Bone marrow (tissue), 2 donors: ENCODE results near the gene CYP11A1.

Experiments
- DNase-seq, 2 donors: peaks; one replicate each; lab custom pipeline; 2025; lab: John Stamatoyannopoulos, UW

Gene CYP11A1

DNA sequence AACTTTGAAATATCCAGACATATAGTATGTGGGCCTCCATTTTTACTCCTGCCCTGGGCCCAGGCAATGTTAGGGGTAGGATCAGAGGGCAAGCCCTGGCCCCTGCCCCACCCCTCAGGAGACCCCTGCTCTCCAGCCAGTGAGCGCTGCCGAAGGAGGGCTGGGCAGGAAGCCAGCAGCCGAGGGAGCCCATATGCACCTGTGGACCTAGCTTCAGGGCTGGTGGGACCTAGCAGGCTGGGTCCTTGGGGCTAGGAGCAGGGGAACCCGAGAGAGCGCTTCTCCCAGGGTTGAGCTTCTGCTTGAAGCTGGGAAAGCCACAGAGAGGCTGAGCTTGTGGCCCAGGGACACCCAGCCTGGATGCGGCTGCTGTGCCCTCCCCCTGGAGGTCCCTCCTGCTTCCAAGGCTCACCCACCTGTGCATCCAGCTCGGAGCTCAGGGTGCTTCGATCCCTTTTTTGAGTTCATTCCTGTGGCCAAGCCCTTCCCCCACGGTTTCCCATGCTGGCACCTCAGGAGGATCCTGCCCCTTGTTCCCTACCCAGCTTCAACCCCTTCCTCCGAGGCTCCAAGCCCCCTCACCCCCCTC lies 21.0 kb upstream of the CYP11A1 start:
- DNase-seq, result no peak

DNA sequence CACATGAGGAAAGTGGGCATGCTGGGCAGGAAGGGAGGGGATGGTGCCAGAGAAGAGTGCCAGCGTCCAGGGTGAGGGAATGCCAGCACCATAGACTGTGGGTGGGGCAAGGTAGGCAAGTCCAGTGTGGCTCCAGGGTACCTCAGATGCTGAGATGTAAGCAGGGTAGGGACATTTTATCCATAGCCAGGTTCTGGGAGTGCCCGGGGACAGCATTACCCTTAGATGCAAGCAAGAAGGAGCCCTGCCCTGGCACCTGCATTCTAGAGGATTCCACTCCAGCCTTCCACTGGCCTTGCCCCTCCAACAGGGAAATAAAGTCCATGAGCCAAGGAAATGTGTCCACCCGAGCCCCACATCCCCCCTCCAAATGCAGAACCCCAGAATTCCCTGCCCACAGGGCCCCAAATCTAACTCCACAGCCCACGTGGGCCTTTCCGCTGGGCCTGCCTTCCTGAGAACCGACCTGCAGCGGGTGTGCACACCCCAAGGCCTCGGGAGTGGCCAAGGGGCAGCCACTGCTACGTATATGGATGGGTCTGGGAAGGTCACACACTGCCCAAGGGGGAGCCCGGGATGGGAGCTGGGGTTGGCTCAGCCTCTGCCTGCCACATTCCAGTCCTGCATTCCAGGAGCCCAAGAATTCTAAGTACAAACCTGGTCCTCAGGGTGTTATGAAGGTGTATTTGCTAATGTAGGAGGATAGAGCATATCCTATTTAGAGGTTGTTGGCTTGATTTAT lies 20.3 kb upstream of the CYP11A1 start:
- DNase-seq, result no peak

DNA sequence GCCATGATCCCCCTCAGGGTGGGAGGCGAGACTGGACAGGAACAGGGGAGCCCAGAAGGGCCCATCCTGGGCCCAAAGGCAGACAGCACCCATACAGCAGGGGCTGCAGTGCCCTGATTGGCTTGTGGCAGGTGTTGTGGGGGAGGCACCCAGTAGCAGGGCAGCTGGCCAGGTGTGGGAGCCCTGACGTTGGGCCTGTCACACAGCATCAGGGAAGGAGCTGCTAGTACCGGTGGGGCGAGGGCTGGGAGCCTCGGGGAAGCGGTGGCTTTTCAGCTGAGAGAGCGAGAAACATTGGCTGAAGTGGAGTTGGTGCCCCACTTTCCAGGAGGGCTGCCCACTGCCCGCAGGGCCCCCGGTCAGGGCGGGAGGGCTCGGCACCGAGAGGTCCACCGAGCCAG lies 19.7 kb upstream of the CYP11A1 start:
- DNase-seq, result no peak

DNA sequence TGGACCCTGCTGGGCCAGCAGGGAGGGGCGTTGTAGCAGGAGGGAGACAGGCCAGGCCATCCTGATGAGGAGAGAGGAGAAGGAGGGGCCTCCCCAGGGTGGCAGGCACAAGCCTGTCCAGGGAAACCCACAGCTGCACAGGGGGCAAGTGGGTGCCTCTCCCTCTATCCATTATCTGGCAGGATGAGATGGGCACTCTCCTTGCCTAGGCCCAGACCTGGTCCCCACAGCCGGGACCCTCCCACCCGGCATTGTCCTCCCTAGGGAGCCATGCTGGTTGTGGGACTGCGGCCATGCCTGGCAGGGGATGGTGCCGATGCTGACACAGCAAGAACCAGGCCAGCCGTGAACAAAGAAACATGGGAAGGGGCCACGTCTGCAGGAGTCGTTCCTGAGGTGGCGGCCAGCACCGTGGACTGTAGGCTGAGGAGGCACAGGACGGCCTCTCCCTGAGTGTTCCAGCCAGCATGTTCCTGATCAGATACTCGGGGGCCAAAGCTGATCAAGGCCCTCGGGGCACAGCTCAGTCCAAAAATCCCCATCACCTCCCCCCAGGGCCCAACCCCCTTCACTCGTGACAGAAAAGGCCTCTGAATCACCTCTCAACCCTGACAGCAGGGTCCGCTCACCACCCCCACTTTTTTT lies 19.2 kb upstream of the CYP11A1 start:
- DNase-seq, result no peak

DNA sequence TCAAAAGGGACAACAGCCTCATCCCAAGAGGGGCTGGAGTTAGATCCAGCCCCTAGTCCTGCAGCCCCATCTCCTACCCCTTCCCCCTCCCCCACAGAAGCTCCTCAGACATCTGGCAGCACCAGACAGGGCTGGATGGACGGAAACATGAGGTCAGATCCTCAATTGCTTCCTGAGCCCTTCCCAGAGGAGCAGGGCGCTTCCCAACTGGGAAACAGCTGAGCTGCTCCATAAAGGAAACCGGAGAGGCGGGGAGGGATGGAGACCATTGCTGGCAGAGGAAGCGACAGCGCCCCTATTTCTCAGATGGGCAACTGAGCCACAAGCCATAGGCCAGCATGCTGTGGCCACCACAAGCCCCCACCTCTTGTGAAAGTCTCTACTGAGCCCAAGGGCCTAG lies 18.3 kb upstream of the CYP11A1 start:
- no peak for DNase-seq

DNA sequence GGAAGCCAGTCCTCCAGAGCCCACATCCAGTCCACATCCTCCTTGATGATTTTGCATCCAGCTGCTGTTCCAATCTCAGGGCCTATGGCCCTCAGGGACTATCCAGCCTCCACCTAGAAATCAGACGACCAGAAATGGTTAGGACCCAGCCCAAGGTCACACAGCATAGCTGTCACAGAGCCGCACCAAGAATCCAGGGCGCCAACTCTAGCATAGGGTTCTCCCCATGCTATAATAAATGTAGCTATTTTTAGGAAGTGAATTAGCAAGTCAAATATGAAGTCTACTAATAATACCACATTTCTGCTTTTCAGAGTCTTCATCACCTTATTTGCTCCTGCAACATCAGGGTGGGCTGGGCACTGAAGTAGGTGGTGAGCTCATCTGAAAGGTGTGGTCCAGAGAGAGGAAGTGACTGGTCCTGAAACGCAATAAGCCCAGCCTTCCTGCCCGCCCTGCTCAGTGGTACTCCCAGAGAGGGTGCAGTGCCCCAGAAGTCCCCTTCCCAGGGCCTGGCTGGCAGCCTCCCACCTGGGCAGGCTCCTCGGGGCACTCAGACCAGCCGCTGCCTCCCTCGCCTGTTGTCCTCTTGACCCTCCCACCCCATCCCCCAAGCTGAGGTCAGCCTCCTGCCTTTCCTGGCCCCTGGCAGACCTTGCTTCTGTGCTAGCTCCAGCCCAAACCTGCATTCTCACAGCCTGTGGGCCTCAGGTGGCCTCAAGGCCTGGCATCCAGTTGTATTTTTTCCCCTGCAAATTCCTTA lies 17.6 kb upstream of the CYP11A1 start:
- DNase-seq, result peak in 1 of 2 donors; percentile 32

DNA sequence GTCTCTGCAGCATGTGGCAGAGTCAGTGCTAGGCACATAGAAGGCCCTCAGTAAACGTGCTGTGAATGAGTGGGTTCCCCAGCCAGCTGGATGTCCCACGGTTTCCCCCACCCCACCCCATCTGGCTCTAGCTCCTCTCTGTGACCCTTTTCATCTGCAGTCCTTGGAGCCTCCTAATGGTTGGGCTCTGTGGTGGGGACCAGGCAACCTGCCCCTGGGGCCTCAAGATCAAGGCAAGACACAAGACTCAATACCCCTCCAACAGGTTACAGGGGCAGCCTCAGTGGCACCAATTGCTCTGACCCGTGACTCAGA lies 17.1 kb upstream of the CYP11A1 start:
- no peak for DNase-seq

DNA sequence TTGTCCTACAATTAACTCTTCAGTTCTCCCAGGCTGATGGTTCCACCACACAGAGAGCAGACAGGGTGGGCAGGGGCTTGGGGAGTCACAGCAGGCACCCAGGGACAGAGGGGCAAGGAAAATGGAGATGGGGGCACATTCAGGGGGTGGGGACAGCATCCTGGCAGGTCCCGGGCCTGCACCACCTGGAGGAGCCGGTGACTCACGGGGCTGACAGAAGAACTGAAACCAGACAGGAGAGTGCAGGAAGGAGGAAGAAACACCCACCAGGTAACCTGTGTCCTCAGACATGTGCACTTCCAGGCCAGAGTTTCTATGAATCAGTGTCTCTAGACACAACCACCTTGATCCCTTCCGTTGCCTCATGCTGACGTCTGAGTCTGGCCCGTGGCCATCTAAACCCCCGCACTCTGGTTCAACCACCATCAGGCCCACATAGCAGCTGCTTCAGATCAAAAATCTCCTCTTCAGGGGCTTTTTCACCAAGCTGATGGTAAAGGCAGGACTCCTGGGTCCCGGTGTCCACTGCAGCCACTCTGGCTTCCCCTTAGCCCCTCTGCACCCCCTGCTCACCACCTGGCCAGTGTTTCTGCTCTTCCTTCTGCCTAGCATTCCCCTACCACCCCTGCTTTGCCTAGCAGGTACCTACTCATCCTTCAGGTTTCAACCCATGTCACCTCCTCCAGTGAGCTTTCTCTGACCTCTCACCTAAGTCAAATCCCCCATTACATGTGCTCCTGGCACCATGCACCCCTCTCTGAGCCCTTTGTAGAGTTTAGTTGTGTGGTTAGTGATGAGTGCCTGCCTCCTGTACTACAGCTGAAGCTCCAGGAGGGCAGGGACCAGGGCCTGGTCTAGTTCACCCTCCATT lies 16.5 kb upstream of the CYP11A1 start:
- no peak for DNase-seq

DNA sequence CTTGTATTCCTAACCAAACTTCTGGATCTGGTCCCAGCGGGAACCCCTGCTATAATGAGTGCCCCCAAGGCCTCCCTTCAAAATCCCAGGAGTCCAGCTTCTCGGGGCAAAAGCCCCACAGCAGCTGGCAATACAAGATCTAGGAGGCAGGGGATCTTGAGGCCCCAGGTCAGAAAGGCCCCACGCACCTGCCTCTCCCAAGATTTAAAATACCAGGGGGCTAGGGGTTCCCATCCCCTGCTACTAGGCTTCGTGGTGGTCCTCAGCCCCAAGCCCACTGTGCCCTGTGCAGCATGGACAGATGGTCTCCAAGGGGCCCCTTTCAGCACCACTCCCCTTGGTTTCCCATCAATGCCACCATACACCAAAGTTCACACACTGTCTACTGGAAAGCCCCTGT lies 15.8 kb upstream of the CYP11A1 start:
- no peak for DNase-seq

DNA sequence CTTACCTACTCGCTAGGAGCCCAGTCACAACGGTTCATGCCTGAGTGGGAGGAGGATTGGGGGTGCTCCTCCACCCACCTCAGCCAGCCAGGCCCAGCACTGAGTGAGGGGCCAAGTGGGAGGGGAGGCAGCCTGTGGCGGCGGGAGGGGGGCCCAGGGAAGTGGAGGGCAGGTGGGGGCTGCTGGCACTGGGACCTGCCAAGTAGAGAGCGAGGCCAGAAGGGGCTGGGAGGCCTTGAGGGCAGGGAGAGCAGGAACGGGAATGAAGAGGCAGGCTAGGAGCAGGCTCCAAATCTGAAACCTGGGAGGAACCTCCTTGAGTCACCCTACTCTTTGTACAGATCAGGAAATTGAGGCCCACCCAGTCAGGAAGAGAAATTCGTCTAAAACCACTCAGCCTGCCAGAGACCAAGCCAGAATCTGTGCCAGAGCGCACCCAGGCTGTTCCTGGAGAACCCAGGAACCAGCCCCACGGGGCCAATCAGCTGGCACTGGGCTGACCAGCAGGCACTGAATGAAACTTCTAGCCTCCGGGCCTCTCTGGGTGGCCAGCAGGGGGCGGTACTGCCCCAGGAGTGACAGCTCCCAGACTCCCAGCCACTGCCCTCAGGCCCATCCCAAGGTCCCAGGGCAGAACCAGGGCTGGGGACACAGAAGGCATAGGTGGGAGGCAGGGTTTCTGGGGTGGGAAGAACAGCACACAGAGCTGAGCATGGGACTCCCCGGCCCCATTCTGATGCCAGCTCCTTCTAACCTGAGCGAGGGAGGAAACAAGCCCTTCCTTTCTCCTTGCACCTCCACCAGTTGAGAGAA lies 14.8 kb upstream of the CYP11A1 start:
- peak; percentile 46 to 59 for DNase-seq

DNA sequence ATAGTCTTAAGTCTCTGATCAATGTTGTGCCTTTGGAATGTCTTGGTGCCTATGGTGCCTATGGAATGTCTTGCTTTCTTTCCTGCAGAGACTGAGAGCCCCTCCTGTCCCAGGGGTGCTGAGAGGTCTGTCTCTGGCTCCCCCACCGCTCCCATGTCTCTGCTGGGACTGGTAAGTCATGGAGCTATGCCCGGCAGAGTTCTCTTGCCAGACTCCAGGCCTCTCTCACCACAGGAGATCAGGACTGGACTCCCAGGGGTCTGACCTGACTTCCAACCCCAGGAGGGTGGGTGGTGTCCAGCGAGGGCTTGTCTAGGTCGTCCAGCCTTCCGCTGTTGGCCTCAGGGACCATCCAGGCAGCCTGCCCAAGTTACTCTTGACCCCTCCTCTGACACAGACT lies 14.0 kb upstream of the CYP11A1 start:
- DNase-seq, result no peak

DNA sequence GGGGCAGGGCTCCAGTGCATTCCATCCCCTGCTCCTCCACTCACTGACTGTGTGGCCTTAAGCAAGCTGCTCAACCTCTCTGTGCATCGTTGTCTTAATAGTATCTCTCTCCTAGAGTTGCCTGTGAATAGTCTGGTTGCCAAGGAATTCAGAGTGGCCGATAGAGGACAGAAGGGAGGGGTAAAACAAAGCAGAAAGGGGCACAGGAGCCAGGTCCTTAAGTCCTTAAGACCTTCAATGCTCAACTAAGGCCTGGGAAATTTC lies 13.7 kb upstream of the CYP11A1 start:
- DNase-seq, result no peak

DNA sequence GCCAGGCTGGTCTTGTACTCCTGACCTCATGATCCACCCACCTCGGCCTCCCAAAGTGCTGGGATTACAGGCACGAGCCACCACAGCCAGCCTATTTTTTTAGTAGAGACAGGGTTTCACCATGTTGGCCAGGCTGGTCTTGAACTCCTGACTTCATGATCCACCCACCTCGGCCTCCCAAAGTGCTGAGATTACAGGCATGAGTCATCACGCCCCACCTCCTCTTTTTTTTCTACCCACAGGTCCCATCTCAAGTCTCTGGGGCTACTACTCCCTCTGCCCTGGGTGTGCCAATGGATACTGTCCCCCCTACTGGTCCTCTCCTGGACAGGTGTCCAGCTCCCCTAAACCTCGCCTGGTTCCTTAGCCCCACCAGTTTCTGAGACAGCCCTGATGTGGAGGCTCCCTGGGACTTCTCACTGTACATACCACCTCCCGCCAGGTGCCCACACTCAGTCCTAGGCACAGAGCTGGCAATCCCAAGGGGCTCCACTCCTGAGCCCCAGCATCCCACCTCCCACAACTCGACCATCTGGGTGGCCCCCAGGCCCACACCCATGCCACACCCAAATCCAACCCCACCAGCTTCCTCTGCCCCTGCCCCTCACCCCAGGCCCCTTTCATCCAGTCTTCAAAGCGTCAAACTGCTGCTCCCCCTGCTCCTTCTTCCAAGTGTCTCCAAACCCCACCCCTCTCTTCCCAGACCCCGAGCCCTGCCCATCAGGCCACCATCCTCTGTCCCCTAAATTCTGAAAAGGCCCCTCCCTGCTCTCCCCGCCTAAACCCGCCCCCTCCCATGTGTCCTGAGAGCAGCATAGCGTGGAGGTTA lies 13.1 kb upstream of the CYP11A1 start:
- DNase-seq, result no peak

DNA sequence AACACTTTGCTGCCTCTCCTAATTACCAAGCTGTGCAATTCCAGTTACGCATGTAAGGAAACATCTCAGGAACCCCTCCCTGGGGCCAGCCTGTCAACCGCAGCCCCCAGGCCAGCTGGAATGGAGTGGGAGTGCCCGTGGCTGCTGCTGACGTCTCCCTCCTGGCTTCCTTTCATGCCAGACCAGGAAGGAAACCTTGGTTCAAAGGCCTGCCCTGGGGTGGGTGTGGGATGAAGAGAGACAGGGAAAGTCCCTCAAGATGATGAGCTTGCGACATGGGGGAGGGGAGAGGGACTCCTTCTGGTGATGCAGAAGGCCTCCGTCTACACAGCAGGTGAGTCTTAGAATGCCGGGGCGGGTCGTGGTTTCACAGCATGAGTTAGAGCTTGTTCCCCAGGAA lies 11.4 kb upstream of the CYP11A1 start:
- DNase-seq, result peak in 1 of 2 donors; percentile 44

DNA sequence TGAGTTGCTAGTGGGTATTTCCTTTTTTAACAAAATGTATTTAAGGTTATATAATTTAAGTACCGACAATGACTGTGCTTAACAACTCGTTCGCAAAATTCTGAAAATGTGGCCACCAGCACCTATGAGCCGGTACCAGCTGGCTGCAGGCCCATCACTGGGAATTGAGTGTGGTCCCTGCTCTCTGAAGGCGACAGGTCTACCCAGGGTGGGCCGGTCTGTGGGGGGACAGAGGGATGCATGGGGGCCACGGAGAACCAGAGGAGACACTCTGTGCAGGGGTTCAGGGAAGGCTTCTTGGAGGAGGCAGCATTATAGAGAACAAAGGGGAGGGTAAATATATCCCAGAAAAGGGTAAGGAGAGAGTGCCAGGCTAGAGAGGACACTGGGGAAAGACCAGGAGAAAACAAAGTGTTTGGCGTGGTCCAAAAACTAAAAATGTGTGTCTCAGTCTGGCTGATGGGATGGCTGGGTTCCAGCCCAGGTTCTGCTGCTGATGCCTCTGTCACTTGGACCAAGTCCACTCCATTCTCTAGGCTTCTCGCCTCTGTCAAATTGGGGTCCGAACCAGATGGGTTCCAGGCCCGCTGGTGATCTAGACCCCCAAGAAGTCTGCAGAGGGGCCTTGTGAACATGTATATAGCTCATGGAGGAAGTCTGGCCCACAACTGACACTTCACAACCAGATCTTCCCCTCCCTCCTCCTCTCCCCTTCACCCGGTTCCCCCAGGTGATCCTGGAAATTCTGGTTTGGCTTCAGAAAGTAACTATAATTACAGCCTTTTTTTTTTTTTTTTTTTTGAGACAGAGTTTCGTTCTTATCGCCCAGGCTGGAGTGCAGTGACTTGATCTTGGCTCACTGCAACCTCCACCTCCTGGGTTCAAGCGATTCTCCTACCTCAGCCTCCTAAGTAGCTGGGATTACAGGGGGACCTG lies 10.7 kb upstream of the CYP11A1 start:
- DNase-seq, result no peak

DNA sequence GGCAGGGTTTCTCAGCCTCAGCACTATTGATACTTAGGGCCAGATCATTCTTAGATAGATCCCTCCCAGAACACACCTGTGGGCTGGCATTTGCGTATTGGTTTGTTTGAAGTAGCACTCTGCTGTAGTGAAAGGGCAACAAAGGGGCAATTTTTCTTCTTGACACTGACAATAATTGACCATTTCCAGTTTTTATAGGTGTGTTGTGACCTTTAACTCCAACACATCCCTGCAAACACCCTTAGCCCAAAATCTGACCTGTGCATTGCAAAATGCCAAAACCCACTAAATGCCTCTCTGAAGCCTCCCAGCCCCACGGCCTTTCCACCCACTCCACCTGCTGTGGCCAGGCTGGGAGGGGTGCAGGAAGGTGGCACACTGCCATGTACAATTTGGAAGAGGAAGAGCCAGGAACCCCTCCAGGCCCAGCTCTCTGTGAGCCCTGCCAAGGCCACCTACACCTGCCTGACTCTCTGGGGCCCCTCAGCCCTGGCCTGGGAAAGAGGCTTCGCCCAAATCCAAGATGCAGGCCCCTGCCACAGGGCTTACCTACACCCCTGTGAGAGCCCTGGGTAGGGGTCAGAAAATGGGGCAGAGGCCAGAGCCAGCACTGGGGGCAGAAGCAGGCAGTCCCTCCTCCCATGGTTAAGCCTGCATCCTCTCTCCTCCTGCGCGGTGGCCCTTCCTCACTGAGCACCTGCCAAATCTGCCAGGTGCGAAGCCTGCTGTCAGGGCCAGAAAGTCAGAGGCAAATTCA lies 9.6 kb upstream of the CYP11A1 start:
- DNase-seq, result no peak

DNA sequence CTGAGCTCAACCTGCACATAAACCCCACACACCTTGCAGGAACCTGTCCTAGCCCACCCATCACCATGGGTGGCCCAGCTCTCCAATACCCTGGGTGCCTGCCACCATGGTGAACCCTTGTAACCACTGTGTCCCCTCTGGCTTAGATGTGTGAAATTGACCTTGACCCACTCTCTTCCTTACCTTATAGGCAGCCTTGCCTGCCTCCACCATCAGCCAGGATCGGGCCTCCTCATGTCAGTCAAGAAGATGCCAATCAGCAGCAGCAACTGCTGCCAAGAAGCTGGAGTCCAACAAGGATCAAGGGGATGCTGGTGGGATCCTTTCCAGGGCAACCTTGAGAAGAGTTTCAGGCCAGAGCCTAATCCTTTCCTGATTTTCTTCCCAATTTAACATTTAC lies 8.8 kb upstream of the CYP11A1 start:
- no peak for DNase-seq

DNA sequence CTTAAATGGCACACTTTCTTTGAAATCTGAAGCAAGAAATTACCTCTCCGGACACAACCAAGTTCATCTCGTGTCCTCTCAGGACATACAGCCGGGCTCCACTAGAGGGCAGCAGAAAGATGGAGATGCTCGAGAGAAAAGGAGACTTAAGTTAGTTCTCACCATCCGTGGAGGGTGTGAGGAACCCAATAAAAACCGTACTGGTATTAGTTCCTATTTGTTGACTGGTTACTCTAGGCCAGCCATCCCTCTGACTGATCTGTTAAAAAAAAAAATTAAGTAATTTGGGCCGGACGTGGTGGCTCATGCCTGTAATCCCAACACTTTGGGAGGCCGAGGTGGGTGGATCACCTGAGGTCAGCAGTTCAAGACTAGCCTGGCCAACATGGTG lies 7.9 kb upstream of the CYP11A1 start:
- peak in 1 of 2 donors; percentile 74 for DNase-seq
